ENCODE measurements around the gene ENDOU. TPM values are rescaled to one million over a fixed set of nuclear protein-coding genes. Genes with fewer than 3 reads are reported as not detected.

The ENDOU gene
- polyA plus RNA-seq, 1 of the 3 experiments (the other 2 are of a cell fraction) = not detected

DNA sequence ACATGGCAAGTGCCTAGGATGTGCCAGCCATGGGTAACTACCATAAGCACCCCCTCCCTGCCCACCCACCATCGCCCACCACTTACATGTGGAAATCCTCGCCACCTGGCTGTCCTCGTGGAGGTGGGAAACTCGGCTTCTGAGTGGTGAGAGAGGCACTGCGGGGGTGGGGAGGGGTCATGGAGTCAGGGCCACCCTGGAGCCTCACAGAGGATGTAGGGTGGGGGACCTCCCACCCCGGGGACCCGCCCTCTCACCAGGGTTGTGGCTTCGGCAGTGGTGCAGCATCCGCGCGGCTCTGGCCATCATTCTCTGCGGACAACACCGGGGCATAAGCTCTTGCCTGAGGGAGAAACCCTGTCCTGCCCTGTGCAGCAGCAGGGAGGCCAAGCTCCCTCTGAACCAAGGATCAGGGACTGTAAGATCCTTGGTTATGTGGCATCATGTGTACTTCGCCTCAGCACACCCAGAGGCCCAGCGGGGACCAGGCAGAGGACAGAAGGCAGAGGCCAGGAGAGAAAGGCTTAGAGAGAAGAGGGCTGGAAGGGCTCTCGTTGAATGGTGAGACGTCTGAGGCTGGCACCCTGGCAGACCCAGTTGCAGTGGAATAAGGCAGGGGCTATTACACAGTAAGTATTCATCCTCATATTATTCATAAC lies 12.8 kb upstream of the ENDOU start:
- no peaks in the 10 kb centered on the region for H3K27me3 ChIP-seq (ENCODE audit: insufficient read depth)
- no peak overlapping the region for H3K9ac ChIP-seq
- CTCF ChIA-PET = interaction anchor here (3.2 to 43.0 kb wide), 4 partner anchors 19 to 101 kb away, joined by 20 to 1294 read pairs (median 240); partner anchors contain the start of genes RAPGEF3 and SLC48A1
- no peaks in the 10 kb centered on the region for H4K20me1 ChIP-seq (ENCODE audit: insufficient read depth)
- H3K4me2 ChIP-seq = no peak overlapping the region
- TF ChIP-seq EZH2phosphoT487 (IDR thresholded peaks at IDR 0.05; ENCODE audit: borderline replicate concordance, low read depth) (no peak), RCOR1 (IDR thresholded peaks at IDR 0.05; ENCODE audit: low read length) (no peak), RXRA (IDR thresholded peaks at IDR 0.05; ENCODE audit: borderline replicate concordance, low read depth) (no peak), YY1 (IDR thresholded peaks at IDR 0.05; ENCODE audit: low read depth) (no peak), TEAD4 (IDR thresholded peaks at IDR 0.05; ENCODE audit: borderline replicate concordance, insufficient read depth) (no peak), GATA2 (CRISPR knock-in tag; IDR thresholded peaks at IDR 0.05) (no peak), CHD2 (IDR thresholded peaks at IDR 0.05; ENCODE audit: low read length, partially characterized antibody) (no peak), TAF1 (IDR thresholded peaks at IDR 0.05; ENCODE audit: borderline replicate concordance, low read depth, low read length) (no peak), SIN3A (IDR thresholded peaks at IDR 0.05; ENCODE audit: borderline replicate concordance, low read depth, low read length) (no peak), EP300 (IDR thresholded peaks at IDR 0.05; ENCODE audit: borderline replicate concordance in 1 of 2, low read depth in 1 of 2, low read length in 1 of 2) (no peak), ELF1 (IDR thresholded peaks at IDR 0.05) (no peak), FOSL2 (IDR thresholded peaks at IDR 0.05; ENCODE audit: borderline replicate concordance, low read depth) (no peak), JUND (IDR thresholded peaks at IDR 0.05) (no peak), NFIC (IDR thresholded peaks at IDR 0.05; ENCODE audit: borderline replicate concordance) (no peak)
- TF ChIP-seq, protein P1, sequence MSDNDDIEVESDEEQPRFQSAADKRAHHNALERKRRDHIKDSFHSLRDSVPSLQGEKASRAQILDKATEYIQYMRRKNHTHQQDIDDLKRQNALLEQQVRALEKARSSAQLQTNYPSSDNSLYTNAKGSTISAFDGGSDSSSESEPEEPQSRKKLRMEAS (IDR thresholded peaks at IDR 0.05; ENCODE audit: low read depth) = no peak
- TF ChIP-seq, protein P2, sequence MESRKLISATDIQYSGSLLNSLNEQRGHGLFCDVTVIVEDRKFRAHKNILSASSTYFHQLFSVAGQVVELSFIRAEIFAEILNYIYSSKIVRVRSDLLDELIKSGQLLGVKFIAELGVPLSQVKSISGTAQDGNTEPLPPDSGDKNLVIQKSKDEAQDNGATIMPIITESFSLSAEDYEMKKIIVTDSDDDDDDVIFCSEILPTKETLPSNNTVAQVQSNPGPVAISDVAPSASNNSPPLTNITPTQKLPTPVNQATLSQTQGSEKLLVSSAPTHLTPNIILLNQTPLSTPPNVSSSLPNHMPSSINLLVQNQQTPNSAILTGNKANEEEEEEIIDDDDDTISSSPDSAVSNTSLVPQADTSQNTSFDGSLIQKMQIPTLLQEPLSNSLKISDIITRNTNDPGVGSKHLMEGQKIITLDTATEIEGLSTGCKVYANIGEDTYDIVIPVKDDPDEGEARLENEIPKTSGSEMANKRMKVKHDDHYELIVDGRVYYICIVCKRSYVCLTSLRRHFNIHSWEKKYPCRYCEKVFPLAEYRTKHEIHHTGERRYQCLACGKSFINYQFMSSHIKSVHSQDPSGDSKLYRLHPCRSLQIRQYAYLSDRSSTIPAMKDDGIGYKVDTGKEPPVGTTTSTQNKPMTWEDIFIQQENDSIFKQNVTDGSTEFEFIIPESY (IDR thresholded peaks at IDR 0.05; ENCODE audit: borderline replicate concordance, low read depth) = no peak
- TF ChIP-seq, protein P3, sequence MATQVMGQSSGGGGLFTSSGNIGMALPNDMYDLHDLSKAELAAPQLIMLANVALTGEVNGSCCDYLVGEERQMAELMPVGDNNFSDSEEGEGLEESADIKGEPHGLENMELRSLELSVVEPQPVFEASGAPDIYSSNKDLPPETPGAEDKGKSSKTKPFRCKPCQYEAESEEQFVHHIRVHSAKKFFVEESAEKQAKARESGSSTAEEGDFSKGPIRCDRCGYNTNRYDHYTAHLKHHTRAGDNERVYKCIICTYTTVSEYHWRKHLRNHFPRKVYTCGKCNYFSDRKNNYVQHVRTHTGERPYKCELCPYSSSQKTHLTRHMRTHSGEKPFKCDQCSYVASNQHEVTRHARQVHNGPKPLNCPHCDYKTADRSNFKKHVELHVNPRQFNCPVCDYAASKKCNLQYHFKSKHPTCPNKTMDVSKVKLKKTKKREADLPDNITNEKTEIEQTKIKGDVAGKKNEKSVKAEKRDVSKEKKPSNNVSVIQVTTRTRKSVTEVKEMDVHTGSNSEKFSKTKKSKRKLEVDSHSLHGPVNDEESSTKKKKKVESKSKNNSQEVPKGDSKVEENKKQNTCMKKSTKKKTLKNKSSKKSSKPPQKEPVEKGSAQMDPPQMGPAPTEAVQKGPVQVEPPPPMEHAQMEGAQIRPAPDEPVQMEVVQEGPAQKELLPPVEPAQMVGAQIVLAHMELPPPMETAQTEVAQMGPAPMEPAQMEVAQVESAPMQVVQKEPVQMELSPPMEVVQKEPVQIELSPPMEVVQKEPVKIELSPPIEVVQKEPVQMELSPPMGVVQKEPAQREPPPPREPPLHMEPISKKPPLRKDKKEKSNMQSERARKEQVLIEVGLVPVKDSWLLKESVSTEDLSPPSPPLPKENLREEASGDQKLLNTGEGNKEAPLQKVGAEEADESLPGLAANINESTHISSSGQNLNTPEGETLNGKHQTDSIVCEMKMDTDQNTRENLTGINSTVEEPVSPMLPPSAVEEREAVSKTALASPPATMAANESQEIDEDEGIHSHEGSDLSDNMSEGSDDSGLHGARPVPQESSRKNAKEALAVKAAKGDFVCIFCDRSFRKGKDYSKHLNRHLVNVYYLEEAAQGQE (IDR thresholded peaks at IDR 0.05; ENCODE audit: low read depth, low read length) = no peak
- TF ChIP-seq, protein P4, sequence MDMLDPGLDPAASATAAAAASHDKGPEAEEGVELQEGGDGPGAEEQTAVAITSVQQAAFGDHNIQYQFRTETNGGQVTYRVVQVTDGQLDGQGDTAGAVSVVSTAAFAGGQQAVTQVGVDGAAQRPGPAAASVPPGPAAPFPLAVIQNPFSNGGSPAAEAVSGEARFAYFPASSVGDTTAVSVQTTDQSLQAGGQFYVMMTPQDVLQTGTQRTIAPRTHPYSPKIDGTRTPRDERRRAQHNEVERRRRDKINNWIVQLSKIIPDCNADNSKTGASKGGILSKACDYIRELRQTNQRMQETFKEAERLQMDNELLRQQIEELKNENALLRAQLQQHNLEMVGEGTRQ (IDR thresholded peaks at IDR 0.05; ENCODE audit: borderline replicate concordance, low read depth, low read length) = no peak
- TF ChIP-seq, protein P5, sequence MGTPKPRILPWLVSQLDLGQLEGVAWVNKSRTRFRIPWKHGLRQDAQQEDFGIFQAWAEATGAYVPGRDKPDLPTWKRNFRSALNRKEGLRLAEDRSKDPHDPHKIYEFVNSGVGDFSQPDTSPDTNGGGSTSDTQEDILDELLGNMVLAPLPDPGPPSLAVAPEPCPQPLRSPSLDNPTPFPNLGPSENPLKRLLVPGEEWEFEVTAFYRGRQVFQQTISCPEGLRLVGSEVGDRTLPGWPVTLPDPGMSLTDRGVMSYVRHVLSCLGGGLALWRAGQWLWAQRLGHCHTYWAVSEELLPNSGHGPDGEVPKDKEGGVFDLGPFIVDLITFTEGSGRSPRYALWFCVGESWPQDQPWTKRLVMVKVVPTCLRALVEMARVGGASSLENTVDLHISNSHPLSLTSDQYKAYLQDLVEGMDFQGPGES (IDR thresholded peaks at IDR 0.05; ENCODE audit: low read depth, low read length) = no peak
- TF ChIP-seq, protein P6, sequence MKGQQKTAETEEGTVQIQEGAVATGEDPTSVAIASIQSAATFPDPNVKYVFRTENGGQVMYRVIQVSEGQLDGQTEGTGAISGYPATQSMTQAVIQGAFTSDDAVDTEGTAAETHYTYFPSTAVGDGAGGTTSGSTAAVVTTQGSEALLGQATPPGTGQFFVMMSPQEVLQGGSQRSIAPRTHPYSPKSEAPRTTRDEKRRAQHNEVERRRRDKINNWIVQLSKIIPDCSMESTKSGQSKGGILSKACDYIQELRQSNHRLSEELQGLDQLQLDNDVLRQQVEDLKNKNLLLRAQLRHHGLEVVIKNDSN (IDR thresholded peaks at IDR 0.05; ENCODE audit: borderline replicate concordance, low read depth) = no peak
- no peaks in the 10 kb centered on the region for H3K9me3 ChIP-seq
- POLR2A ChIA-PET = interaction anchor here (1.5 to 2.1 kb wide), 4 partner anchors 21 to 40 kb away, joined by 5 to 7 read pairs (median 6); partner anchors contain the start of gene RAPGEF3
- H3K4me3 ChIP-seq (ENCODE audit: low read depth in 2 of 2, low read length in 1 of 2) = no peak overlapping the region
- H3F3A ChIP-seq (replicated peaks; ENCODE audit: insufficient read depth) = no peaks in the 10 kb centered on the region
- no peak overlapping the region for H2AFZ ChIP-seq (ENCODE audit: low read depth)
- WGBS (ENCODE audit: low lambda C conversion rate) = 85% methylated on average over 15 of the region's 17 CpGs
- peaks cover 20 to 61% of the 10 kb centered on the region in 2 experiments; a peak in 3 of 4 replicates for H3K4me1 ChIP-seq (ENCODE audit: control insufficient read depth in 1 of 2, insufficient read depth in 2 of 2, low read depth in 1 of 2, low read length in 1 of 2)
- peak; percentile 40 for DNase-seq
- H3K79me2 ChIP-seq (ENCODE audit: insufficient read depth) = no peaks in the 10 kb centered on the region
- H3K36me3 ChIP-seq (replicated peaks in 1 of 2; ENCODE audit: control insufficient read depth in 1 of 2, insufficient read depth in 2 of 2, low read length in 1 of 2) = no peaks in the 10 kb centered on the region
- H3K9me2 ChIP-seq = no peaks in the 10 kb centered on the region
- H3K27ac ChIP-seq (ENCODE audit: low read depth in 2 of 2, low read length in 1 of 2) = peak overlapping the region in 1 of 2 experiments; percentile 94; a peak in 2 of 4 replicates
